Endothelial cell (in vitro differentiated cells): ENCODE data around the gene CAMK1D. TPM values are rescaled to one million over a fixed set of nuclear protein-coding genes. Genes with fewer than 3 reads are reported as not detected.

Source experiments
- DNase-seq: peaks from one replicate; pipeline ENCODE4 v3.0.0; 2021; ENCODE audit warnings: low spot score
- H3K27ac Mint-ChIP-seq: one replicate; pipeline ENCODE4 v1.8.0; 2021; ENCODE audit warnings: mixed read lengths, inconsistent platforms; ENCODE audit not compliant: unreplicated experiment
- H3K27me3 Mint-ChIP-seq: one replicate; pipeline ENCODE4 v1.8.0; 2021; ENCODE audit warnings: mild to moderate bottlenecking, moderate library complexity, mixed read lengths, inconsistent platforms; ENCODE audit not compliant: unreplicated experiment
- H3K36me3 Mint-ChIP-seq: one replicate; pipeline ENCODE4 v1.8.0; 2021; ENCODE audit warnings: mild to moderate bottlenecking, low read depth, mixed read lengths, inconsistent platforms; ENCODE audit not compliant: unreplicated experiment
- H3K4me1 Mint-ChIP-seq: one replicate; pipeline ENCODE4 v1.8.0; 2021; ENCODE audit warnings: mild to moderate bottlenecking, mixed read lengths, inconsistent platforms; ENCODE audit not compliant: unreplicated experiment
- H3K4me3 Mint-ChIP-seq: one replicate; pipeline ENCODE4 v1.8.0; 2021; ENCODE audit warnings: mild to moderate bottlenecking, mixed read lengths, inconsistent platforms; ENCODE audit not compliant: unreplicated experiment
- H3K9me3 Mint-ChIP-seq: one replicate; pipeline ENCODE4 v1.8.0; 2021; ENCODE audit warnings: mixed read lengths, inconsistent platforms; ENCODE audit not compliant: unreplicated experiment
- CTCF ChIP-seq: fragments of 200-600 bp; sonication (generic); IDR thresholded peaks from one replicate; pipeline ENCODE4 v1.5.0; 2021; ENCODE audit warnings: antibody characterized with exemption; ENCODE audit not compliant: unreplicated experiment
- total RNA-seq: library from RNA; stranded (reverse); fragmentation: NEBNext Ultra II Directional; extraction: Animal tissue kit (Norgen Biotek cat#: 25700); gene quantifications from one replicate; pipeline ENCODE4 v1.2.1, GENCODE V29; 2021; ENCODE audit not compliant: unreplicated experiment

Gene CAMK1D
- total RNA-seq, 1 donor from 2014 or later: 4.1 TPM

- no peak for DNase-seq
- Mint-ChIP-seq H3K4me3 (no peak overlapping the region), H3K27me3 (no peaks in the 10 kb centered on the region), H3K27ac (peak overlapping the region; percentile 58), H3K36me3 (no peaks in the 10 kb centered on the region), H3K9me3 (no peaks in the 10 kb centered on the region), H3K4me1 (no peaks in the 10 kb centered on the region)
- no peak for TF ChIP-seq CTCF
Measured at GRCh38 chr10:12614177-12614995, 265.0 kb downstream of the CAMK1D start.

- TF ChIP-seq CTCF: no peak
- H3K27ac Mint-ChIP-seq: no peak overlapping the region
- H3K36me3 Mint-ChIP-seq: no peaks in the 10 kb centered on the region
- H3K4me1 Mint-ChIP-seq: no peaks in the 10 kb centered on the region
- no peaks in the 10 kb centered on the region for H3K9me3 Mint-ChIP-seq
- H3K27me3 Mint-ChIP-seq: no peaks in the 10 kb centered on the region
- no peak for DNase-seq
- H3K4me3 Mint-ChIP-seq: no peak overlapping the region
Measured at GRCh38 chr10:12615296-12616220, 266.2 kb downstream of the CAMK1D start.

GRCh38 chr10:12617191-12618175 lies 268.1 kb downstream of the CAMK1D start:
- H3K9me3 Mint-ChIP-seq: no peaks in the 10 kb centered on the region
- no peaks in the 10 kb centered on the region for H3K4me1 Mint-ChIP-seq
- no peaks in the 10 kb centered on the region for H3K27me3 Mint-ChIP-seq
- no peak overlapping the region for H3K27ac Mint-ChIP-seq
- no peak for DNase-seq
- no peak overlapping the region for H3K4me3 Mint-ChIP-seq
- no peak for TF ChIP-seq CTCF
- H3K36me3 Mint-ChIP-seq: no peaks in the 10 kb centered on the region

GRCh38 chr10:12622016-12622415 lies 272.7 kb downstream of the CAMK1D start:
- DNase-seq: no peak

More at GRCh38 chr10:12622016-12622415, 272.7 kb downstream of the CAMK1D start:
- no peak for TF ChIP-seq CTCF
- Mint-ChIP-seq H3K27me3 (no peaks in the 10 kb centered on the region), H3K27ac (no peak overlapping the region), H3K4me3 (no peak overlapping the region), H3K4me1 (no peaks in the 10 kb centered on the region), H3K9me3 (no peaks in the 10 kb centered on the region), H3K36me3 (no peaks in the 10 kb centered on the region)
